NAMALWA (cell line): Measurements from ENCODE around the gene FLOT1.
"Not testable (repeated sequence)": the region's sequence is repeated elsewhere in the genome, so short reads cannot be mapped to it uniquely, and the experiment has no call there.

ENCODE experiments used
- DNase-seq: peaks from one replicate; pipeline ENCODE4 v3.0.0-alpha.2; 2015; ENCODE audit warnings: low spot score

FLOT1 gene

GRCh38 chr6:30767158-30767943 is 24.9 kb upstream of the FLOT1 start:
- no peak for DNase-seq

- no peak for DNase-seq
Observed at GRCh38 chr6:30766461-30767157, 24.1 kb upstream of the FLOT1 start.

DNA sequence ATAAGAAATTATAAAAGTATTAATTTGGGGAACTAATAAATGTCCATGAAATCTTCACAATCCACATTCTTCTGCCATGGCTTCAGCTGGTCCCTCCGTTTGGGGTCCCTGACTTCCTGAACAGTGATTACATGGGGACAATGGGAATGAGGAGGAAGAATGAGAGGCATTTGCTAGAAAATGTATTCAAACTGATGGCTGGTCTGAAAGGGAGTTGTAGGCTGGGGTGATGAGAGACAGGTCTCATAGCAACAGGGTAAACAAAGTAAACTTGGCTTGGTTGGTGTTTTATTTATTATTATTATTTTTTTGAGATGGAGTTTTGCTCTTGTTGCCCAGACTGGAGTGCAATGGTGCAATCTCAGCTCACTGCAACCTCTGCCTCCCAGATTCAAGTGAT is 23.0 kb upstream of the FLOT1 start:
- DNase-seq, result not testable (repeated sequence)

DNA sequence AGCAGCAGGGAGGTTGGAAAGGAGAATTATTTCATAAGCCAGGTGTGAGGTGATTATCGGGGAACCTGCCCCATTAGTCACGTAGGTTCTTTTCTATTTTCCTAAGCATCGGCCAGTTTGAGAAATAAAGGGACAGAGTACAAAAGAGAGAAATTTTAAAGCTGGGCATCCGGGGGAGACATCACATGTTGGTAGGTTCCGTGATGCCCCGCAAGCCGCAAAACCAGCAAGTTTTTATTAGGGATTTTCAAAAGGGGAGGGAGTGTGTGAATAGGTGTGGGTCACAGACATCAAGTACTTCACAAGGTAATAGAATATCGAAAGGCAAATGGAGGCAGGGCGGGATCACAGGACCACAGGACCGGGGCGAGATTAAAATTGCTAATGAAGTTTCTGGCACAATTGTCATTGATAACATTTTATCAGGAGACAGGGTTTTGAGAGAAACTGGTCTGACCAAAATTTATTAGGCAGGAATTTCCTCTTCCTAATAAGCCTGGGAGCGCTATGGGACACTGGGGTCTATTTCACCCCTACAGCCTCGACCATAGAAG is 22.1 kb upstream of the FLOT1 start:
- not testable (repeated sequence) for DNase-seq

DNA sequence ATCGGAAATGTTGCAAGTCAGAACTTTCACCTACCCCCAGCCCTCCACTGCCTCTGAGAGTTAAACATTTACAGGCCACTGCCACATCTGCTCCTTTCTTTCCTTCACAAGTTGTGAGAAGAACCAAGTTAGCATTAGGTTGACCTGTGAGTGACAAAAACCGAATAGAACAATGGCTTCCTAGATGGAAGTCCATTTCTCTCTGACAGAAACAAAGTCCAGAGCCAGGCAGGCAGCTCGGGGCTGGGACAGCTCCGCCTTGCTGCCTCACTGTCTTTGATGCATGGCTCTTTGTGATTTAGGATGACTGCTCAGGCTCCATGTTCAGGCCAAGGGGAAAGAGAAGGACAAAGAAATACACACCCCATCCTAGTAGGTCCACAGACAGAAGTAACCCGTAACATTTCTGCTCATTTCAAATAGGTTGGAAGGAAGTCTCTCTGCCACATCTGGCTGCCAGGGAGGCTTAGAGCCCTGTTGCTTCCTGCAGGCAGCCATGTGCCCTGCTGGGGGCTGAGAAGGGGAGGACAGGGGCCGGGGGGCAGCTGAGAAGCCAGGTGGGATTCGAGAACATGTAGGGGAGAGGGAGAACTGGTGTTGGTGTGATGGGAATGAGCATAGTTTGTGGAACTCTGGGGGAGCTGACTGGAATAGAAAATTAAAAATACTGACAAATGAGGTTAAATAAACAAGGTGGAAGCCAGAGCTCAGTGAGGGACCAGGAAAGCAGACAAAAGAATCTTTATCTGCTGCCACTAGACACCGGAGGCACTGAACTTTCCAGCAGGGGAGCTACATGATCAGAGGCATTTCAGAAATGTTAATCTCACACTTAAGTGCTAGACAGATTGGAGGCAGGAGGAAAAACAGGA is 21.4 kb upstream of the FLOT1 start:
- no peak for DNase-seq

DNA sequence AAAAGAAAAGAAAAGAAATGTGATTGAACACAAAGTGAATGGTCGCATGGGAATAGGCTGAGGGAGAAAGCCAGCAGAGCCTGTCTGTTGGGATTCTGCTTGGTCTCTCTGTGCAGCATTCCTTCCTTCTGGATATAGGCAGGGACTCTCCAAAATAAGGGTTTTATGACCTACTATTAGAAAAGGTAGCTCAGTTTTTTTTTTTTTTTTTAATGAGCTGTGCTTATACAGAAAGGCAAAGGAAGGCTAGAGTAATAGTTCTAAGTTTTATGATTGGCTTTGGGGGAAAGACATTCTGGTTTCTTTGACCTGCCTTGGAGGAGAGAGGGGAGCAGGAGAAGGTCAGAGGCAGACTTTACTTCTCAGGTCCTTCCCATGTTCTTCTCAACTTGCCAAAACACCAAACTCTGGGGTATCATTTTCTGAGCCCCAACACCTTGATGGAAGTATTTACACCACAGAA is 20.7 kb upstream of the FLOT1 start:
- no peak for DNase-seq

- no peak for DNase-seq
Observed at GRCh38 chr6:30761791-30762429, 19.4 kb upstream of the FLOT1 start.

DNA sequence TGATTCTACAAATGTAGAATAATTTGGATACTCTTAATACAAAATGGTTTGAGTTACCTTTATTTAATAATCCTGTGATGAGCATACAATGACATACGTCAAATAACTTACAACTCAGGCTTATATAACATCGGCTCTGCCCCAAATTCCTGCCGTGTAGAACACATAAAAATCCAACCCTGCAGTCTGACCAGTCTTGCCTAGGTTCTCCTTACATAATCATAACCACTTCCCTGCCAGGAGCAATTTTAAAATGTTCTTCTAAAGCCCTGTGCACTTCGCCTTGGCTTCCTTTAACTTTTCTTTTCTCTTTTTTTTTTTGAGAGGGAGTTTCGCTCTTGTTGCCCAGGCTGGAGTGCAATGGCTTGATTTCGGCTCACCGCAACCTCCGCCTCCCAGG is 18.1 kb upstream of the FLOT1 start:
- no peak for DNase-seq

DNA sequence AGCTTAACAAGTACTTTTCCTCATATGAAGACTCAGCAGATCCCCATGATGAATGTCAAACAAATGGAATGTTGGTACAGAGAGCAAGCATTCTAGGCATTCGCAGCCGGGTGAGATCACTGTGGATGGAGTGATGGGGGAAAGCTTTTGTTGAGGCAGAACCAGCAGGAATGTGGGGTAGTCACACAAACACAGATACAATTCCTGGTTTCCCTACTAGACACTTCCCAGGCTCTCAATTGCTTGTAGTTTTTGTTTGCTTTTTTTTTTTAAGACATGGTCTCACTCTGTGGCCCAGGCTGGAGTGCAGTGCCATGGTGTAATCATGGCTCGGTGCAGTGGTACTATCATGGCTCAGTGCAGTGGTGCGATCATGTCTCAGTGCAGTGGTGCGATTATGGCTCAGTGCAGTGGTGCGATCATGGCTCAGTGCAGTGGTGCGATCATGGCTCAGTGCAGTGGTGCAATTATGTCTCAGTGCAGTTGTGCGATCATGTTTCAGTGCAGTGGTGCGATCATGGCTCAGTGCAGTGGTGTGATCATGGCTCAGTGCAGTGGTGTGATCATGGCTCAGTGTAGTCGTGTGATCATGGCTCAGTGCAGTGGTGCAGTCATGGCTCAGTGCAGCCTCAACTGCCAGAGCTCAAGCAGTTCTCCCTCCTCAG is 17.2 kb upstream of the FLOT1 start:
- DNase-seq, result no peak

- DNase-seq, result no peak
Observed at GRCh38 chr6:30757261-30757904, 14.9 kb upstream of the FLOT1 start.

GRCh38 chr6:30756405-30757003 is 14.0 kb upstream of the FLOT1 start:
- not testable (repeated sequence) for DNase-seq

DNA sequence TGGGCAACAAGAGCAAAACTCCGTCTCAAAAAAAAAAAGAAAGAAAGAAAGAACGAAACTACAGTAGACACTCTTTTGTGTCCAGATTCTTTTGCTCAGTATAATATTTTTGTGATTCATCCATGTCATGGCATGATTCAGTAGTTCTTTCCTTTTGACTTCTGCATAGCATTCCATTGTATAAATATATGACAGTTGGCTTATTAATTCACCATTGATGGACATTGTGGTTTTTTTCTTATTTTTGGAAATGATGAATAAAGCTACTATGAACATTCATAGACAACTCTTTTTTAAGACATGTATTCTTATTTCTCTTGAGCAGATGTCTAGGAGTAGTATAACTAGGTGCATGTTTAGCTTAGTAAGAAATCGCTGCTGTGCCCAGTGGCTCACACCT is 12.1 kb upstream of the FLOT1 start:
- no peak for DNase-seq

DNA sequence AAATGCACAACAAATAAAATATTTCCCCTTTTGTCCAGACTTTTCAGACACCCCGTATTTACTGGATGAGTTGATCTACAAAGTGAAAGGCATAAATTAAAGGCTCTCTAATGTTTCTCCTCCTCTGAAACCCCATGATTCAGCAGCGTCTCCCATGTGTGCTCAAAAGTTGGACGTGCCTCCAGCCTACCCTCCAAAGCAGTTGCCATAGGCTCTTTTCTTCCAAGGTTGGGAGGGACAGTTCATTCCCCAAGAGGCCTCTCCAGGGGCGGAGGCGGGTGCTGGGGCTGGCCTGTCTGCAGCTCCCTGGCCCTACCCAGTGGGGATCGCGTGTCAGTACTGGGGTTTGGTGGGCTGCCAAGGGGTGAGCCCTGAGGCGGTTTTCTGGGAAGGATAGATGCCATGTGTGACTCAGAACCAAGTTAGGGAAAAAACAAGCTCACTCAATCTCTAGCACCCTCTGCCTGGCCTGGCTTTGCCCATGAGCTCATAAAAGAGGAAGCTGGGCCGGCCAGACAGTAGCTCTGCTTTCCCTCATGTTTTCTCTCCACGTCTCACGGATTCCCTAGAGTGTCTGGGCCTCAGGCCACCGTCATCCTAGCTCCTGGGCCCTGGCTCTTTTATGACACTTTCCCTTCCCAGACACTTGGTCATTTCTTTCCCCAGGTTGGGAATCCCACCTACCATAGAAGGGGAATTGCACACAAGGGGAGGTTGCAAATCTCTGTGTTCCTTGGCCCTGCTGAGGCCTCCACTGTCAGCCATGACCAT is 9.9 kb upstream of the FLOT1 start:
- no peak for DNase-seq

DNA sequence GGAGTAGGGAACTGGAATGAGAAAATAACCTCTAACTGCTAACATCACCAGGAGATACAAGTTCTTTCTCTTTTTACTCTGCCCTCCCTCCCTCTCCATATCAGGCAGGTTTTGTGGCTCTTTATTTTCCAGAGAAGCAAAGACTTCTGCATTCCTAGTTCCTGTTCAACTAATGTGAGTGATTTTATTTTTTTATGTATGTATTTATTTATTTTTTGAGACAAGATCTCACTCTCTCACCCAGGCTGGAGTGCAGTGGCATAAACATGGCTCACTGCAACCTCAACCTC is 7.8 kb upstream of the FLOT1 start:
- no peak for DNase-seq

DNA sequence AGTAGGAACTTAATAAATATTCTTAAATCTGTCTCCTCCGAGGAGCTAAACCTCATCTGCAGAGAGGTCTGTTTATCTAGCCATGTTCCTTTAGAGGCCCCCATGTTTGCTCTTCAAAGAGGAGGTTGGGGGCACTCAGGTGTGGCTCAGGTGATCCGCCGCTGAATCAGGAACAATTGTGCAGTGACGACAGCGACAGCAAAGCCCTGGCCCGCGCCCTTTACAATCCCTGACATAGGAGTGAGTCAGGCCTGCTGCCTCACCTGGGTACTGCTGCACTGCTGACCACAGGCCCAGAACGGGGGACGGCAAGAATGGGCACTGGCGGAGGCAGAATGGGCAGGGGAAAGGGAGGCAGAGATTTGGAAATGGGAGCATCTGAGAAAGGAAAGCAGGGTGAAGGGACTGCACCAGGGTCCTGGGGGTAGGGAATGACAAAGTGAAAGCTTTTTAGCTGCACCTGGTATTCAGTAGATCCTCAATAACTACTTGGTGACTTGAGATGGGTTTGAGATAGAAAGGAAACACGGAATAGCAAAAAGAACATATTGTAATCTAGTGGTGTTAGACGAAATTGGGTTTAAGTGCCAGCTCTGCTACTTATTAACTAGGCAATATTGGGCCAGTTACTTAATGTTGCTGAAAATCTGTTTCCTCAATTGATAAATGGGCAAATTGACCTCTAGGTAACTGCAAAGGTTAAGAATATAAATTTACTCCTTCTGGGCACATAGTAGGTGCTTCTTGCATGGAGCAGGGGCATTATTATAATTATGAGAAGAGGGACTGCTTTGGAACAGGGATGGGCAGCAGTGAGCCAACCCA is 7.3 kb upstream of the FLOT1 start:
- no peak for DNase-seq

DNA sequence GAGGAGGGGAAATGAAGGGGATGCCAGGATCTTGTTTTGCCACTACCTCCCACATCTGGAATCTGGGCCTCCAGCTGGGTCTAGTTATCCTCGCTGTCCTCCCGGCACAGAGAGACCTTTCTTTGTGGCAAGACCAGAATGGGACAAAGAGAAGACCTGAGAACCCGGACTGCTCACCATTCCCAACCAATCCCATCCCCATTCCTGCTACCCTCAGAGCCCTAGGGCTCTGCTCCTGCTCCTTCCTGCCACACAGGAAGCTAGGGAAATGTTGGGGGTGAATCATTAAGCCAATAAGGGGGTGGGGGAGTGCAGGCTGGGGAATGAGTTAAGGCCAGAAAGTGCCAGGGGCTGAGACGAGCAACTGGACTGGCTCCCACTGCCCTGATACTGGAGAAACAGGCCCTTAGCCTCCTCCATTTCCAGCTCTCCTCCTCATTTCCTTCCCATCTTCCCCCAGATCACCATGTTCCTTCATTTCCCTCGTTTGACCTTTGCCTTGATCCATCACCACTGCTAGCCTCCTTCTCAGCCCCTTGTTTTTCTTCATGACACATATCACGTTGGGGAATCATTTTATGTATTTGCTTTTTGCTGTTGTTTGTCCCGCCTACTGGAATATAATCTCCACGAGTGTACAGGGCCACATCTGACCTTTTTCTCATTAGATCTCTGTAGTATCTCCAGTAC is 6.5 kb upstream of the FLOT1 start:
- DNase-seq, result no peak

DNA sequence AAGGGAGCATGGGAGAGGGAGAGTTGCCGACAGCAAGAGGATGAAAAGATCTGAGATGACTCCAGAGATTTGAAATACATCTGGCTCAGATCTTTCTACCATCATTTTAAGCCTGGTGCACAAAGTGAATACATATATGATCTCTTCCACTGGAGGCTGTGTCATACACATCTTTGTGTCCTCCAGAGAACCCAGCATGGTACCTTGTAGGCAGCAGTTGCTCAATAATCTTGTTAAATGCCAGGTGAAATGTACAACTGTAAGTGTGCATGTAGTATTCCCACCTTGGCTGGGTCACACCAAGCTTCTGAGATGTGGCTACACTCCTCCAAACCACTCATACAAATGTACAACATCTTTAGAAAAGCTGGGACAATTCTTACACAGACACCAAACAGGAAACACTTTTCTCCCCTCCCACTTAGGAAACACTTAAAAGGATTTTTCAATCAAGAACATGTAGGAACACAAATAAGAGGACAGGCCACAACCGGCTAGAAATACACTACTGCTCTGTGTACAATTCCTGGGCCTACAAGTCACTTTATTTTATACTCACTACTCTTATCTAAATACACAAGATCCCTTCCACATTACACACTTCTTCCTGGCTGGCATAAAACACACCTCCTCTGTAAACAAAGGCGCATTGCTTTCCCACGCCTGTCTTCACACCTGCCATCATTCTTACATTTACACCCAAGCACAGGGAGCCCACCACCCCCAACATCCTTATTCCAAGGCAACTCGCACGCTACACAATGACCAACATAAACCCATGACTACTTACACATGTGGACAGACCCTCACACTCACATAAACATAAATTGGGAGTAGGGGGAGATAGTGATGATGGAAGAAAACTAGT is 5.6 kb upstream of the FLOT1 start:
- no peak for DNase-seq
